RWPE2 (cell line): ENCODE data around the gene DCP1B.

ENCODE experiments used
- ATAC-seq: fragments of 200-7000 bp; cut with Tn5 transposase; 3 replicates; pipeline ENCODE4 v1.9.1; 2021; ENCODE audit warnings: low read depth
- DNase-seq: peaks from one replicate; pipeline ENCODE4 v3.0.0-alpha.2; 2020; ENCODE audit warnings: low spot score
- H3K27ac ChIP-seq: fragments of 450-650 bp; 2 replicates; pipeline ENCODE4 v1.5.1; 2017; ENCODE audit warnings: mild to moderate bottlenecking; ENCODE audit not compliant: poor library complexity, severe bottlenecking
- H3K27me3 ChIP-seq: fragments of 250-450 bp; sonication (Bioruptor Pico); 2 replicates; pipeline ENCODE4 v1.5.1; 2021; ENCODE audit warnings: mild to moderate bottlenecking, moderate library complexity; ENCODE audit not compliant: insufficient read depth, poor library complexity, severe bottlenecking
- H3K36me3 ChIP-seq: fragments of 250-450 bp; sonication (Bioruptor Pico); 2 replicates; pipeline ENCODE4 v1.5.1; 2020; ENCODE audit warnings: low read depth, mild to moderate bottlenecking, moderate library complexity
- H3K4me1 ChIP-seq: fragments of 250-450 bp; sonication (Bioruptor Pico); 2 replicates; pipeline ENCODE4 v1.5.1; 2021; ENCODE audit warnings: mild to moderate bottlenecking, moderate library complexity; ENCODE audit not compliant: insufficient read depth, poor library complexity, severe bottlenecking
- H3K4me3 ChIP-seq: fragments of 250-450 bp; sonication (Bioruptor Pico); 2 replicates; pipeline ENCODE4 v1.5.1; 2021; ENCODE audit warnings: mild to moderate bottlenecking, moderate library complexity; ENCODE audit not compliant: severe bottlenecking
- H3K9me3 ChIP-seq: fragments of 250-450 bp; sonication (Bioruptor Pico); 2 replicates; pipeline ENCODE4 v1.5.1; 2021; ENCODE audit warnings: mild to moderate bottlenecking, moderate library complexity; ENCODE audit not compliant: severe bottlenecking
- TF ChIP-seq, protein P1 (sequence below): fragments of 450-650 bp; IDR thresholded peaks from one replicate; pipeline ENCODE4 v1.5.1; 2017; ENCODE audit warnings: mild to moderate bottlenecking, moderate library complexity; ENCODE audit not compliant: poor library complexity, severe bottlenecking

DCP1B gene

DNA sequence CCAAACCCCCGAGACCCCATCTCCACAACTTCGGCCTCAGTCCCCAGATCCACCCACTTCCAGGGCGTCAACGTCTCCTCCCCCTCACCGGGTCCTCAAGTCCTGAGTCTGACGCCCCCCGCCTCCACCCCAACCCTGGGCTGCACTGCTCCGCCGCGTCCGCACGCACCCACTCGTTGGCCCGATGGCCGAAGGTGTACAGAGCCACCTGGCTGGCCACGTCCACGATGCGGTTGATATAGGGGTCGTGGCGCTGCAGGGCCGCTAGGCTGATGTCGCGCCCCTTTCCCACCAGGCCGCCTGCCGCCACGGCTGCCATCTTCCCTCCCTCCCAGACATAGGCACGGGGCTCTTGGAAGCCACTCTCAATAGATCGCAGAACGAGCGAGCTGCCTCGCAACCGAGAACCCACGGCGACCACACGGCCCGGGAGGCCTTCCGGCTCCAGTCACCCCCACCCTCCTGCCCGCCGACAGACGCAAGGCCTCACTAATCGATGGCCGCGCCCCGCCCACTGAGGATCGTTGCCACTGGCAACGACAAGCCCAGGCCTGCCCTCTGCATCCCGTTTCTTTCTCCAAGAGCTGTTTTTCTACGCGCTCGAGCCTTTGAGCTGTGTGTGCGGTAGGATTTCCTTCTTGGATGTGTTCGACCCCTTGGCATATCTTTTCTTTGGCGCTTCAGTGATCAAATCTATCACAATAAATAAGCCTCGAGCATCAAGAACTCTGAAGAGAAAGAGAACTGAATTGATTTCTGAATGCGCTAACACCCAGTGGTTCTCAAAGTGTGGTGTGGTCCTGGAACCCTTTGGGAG is at the start of gene DCP1B:
TSS of gene DCP1B (minus strand) at position 345 of the 817 bp plus-strand sequence. CDS start at position 319, 26 bp downstream.
- Histone ChIP-seq H3K4me1 (peaks cover 8% of the 10 kb centered on the region), H3K27ac (peak within 1 kb of the TSS; percentile 71), H3K4me3 (peak within 1 kb of the TSS; percentile 82), H3K9me3 (no peaks in the 10 kb centered on the region), H3K27me3 (no peaks in the 10 kb centered on the region), H3K36me3 (no peaks in the 10 kb centered on the region)
- DNase-seq: peak; percentile 98
- peak; percentile 98 for ATAC-seq
- TF ChIP-seq, protein P1, sequence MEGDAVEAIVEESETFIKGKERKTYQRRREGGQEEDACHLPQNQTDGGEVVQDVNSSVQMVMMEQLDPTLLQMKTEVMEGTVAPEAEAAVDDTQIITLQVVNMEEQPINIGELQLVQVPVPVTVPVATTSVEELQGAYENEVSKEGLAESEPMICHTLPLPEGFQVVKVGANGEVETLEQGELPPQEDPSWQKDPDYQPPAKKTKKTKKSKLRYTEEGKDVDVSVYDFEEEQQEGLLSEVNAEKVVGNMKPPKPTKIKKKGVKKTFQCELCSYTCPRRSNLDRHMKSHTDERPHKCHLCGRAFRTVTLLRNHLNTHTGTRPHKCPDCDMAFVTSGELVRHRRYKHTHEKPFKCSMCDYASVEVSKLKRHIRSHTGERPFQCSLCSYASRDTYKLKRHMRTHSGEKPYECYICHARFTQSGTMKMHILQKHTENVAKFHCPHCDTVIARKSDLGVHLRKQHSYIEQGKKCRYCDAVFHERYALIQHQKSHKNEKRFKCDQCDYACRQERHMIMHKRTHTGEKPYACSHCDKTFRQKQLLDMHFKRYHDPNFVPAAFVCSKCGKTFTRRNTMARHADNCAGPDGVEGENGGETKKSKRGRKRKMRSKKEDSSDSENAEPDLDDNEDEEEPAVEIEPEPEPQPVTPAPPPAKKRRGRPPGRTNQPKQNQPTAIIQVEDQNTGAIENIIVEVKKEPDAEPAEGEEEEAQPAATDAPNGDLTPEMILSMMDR: no peak

DNA sequence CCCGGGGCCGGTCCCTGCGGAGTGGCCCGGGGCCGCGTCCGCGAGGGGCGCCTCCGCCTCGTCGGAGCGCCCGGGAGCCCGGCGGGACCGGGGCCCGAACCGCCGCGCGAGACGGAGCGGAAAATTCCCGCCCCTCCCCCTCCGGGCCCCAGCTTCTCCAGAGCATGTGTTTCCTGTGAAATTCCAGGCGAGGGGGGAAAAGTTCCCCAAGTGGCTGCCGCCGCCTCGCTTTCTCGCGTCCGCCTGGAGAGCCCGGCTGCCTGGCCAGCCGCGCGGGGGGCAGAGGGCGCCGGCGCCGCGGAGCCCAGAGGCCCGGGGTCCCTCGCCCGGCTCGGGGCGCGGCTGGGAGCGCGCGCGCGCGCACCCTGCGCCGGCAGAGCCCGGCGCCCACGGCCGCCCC is 49.4 kb upstream of the DCP1B start:
- ATAC-seq: no peak
- Histone ChIP-seq H3K4me1 (no peaks in the 10 kb centered on the region), H3K36me3 (no peaks in the 10 kb centered on the region), H3K9me3 (no peaks in the 10 kb centered on the region), H3K27me3 (peaks cover 93% of the 10 kb centered on the region), H3K27ac (no peak overlapping the region), H3K4me3 (no peak overlapping the region)
- no peak for DNase-seq
- TF ChIP-seq, protein P1: no peak

DNA sequence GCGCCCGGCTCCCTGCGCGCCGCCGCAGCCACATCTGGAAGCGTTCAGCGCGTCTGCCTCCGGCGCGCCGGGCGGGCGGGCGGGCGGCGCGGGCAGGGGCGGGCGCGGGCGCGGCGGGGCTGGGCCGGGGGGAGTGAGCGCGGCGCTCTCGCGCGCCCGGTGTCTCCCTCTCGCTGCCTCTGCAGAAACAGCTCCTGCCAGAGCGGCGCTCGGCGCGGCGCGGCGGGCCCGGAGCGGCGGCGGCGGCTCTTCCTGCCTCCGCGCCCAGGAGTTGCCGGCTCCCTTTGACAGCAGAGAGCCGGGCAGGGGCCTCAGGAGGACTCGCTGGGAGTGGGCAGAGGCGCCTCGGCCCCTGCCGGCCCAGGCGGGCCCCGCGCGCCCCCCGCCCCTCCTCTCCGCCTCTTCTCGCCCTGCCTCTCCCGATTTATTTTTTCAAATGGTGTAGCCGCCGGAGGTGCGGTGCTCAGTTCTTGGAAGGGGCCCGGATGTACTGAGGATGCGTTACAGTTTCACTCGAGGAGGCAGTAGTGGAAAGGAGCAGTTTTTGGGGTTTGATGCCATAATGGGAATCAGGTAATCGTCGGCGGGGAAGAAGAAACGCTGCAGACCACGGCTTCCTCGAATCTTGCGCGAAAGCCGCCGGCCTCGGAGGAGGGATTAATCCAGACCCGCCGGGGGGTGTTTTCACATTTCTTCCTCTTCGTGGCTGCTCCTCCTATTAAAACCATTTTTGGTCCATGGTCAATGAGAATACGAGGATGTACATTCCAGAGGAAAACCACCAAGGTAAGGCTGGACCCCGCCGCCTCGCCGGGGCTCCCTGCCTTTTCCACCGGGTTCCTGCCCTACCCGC is 48.8 kb upstream of the DCP1B start, which contains the start of gene CACNA1C:
TSS of gene CACNA1C (plus strand) at position 162 of the 853 bp plus-strand sequence. CDS start at position 738, 576 bp downstream.
- no peaks in the 10 kb centered on the region for H3K9me3 ChIP-seq
- peaks cover 93% of the 10 kb centered on the region for H3K27me3 ChIP-seq
- H3K4me1 ChIP-seq: no peaks in the 10 kb centered on the region
- ATAC-seq (peak; percentile 71), DNase-seq (no peak)
- TF ChIP-seq, protein P1: peak; percentile 5
- no peak within 1 kb of the TSS for H3K27ac ChIP-seq
- no peaks in the 10 kb centered on the region for H3K36me3 ChIP-seq
- H3K4me3 ChIP-seq: peak within 1 kb of the TSS; percentile 22

DNA sequence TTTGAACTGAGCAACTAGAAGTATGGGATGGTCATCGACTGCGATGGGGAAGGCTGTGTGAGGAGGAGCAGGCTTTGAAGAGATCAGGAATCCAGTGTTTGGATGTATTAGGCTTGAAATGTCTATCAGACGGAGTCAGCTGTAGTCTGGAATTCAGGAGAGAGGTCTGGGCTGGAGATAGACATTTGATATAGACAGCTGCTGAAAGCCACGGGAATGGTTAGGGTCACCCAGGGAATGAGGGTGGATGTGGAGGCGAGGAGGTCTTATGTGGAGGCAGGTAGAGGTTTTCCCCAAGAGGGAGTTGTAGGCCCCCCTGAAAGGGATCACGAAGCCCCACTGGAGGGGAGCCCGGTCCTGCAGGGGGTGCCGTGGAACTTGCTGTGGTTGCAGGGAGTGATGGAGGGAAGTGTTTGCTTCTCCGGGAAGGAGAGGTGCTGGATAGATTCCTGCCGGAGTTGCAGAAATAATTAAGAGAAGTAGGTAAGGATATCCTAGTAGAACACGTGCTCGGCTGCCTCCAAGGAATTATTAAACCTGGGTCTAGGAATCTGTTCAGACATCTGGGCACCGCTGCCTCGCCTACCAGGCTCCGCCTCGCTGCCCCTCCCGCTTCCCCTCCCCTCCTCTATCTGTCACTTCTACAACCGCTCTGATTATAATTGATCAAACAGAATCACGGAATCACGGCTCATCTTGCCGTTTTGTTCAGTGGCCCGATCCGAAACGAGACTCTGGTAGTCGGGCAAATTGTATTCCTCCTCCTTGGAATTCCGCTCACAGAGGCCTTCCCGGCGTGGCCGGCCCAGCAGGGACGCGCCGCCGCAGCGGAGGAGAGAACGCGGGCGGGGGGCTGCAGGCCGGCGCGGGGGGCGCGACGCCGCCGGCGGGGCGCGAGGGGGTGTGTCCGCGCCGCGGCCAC is 47.7 kb upstream of the DCP1B start:
- DNase-seq: no peak
- H3K27ac ChIP-seq: no peak overlapping the region
- no peak for ATAC-seq
- no peak overlapping the region for H3K4me3 ChIP-seq
- H3K36me3 ChIP-seq: no peaks in the 10 kb centered on the region
- H3K27me3 ChIP-seq: peaks cover 84% of the 10 kb centered on the region
- H3K9me3 ChIP-seq: no peaks in the 10 kb centered on the region
- TF ChIP-seq, protein P1: no peak
- no peaks in the 10 kb centered on the region for H3K4me1 ChIP-seq
